Loucy (cell line): Measurements from ENCODE around the gene SLAMF6.

ENCODE experiments used
- EZH2phosphoT487 ChIP-seq: fragments of 200-600 bp; IDR thresholded peaks from 2 replicates; pipeline ENCODE4 v1.6.1; 2018; ENCODE audit warnings: antibody characterized with exemption, mild to moderate bottlenecking, moderate library complexity, borderline replicate concordance
- TF ChIP-seq, protein P1 (sequence below): fragments of 200-600 bp; sonication (generic); conservative IDR thresholded peaks from 2 replicates; pipeline ENCODE4 v1.5.1; 2014; ENCODE audit warnings: mild to moderate bottlenecking, antibody characterized with exemption, low read length

DNA sequence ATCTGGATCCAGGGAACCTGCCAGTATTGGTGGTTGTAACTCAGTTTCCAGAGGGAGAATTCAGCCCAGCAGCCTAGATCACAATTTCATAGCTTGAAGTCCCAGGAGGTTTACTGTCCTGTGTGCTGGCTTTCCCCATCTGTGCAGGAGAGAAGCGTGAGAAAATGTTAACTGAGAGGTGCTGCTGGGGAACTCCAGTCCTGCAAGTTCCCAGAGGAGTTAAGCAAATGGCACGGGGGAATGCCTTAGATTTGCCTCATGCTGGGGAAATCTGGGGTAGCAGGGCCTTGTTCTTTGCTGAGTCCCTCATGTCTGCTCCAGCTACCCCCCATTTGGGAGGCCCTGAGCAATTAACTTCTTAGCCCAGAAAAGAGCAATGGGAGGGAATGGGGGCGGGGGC is 25.1 kb upstream of the SLAMF6 start:
- TF ChIP-seq, protein P1, sequence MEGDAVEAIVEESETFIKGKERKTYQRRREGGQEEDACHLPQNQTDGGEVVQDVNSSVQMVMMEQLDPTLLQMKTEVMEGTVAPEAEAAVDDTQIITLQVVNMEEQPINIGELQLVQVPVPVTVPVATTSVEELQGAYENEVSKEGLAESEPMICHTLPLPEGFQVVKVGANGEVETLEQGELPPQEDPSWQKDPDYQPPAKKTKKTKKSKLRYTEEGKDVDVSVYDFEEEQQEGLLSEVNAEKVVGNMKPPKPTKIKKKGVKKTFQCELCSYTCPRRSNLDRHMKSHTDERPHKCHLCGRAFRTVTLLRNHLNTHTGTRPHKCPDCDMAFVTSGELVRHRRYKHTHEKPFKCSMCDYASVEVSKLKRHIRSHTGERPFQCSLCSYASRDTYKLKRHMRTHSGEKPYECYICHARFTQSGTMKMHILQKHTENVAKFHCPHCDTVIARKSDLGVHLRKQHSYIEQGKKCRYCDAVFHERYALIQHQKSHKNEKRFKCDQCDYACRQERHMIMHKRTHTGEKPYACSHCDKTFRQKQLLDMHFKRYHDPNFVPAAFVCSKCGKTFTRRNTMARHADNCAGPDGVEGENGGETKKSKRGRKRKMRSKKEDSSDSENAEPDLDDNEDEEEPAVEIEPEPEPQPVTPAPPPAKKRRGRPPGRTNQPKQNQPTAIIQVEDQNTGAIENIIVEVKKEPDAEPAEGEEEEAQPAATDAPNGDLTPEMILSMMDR, result no peak
- TF ChIP-seq EZH2phosphoT487, result no peak
